Stimulated activated CD4-positive, alpha-beta T cell treated with anti-CD3 and anti-CD28 coated beads, Interleukin-1b, Interleukin-23, amount 100 ng/mL, for 4 hours (primary cell): ENCODE measurements around the gene NBPF12.
"Not testable (repeated sequence)": the region's sequence is repeated elsewhere in the genome, so short reads cannot be mapped to it uniquely, and the experiment has no call there.

Experiments used
- DNase-seq, 2 donors: peaks; one replicate each; pipeline ENCODE4 v3.0.0-alpha.2; 2020; ENCODE audit warnings: low read depth in 2 of 2

Gene NBPF12, protein sequence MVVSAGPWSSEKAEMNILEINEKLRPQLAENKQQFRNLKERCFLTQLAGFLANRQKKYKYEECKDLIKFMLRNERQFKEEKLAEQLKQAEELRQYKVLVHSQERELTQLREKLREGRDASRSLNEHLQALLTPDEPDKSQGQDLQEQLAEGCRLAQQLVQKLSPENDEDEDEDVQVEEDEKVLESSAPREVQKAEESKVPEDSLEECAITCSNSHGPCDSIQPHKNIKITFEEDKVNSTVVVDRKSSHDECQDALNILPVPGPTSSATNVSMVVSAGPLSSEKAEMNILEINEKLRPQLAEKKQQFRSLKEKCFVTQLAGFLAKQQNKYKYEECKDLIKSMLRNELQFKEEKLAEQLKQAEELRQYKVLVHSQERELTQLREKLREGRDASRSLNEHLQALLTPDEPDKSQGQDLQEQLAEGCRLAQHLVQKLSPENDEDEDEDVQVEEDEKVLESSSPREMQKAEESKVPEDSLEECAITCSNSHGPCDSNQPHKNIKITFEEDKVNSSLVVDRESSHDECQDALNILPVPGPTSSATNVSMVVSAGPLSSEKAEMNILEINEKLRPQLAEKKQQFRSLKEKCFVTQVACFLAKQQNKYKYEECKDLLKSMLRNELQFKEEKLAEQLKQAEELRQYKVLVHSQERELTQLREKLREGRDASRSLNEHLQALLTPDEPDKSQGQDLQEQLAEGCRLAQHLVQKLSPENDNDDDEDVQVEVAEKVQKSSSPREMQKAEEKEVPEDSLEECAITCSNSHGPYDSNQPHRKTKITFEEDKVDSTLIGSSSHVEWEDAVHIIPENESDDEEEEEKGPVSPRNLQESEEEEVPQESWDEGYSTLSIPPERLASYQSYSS (N-terminal part only)

DNA sequence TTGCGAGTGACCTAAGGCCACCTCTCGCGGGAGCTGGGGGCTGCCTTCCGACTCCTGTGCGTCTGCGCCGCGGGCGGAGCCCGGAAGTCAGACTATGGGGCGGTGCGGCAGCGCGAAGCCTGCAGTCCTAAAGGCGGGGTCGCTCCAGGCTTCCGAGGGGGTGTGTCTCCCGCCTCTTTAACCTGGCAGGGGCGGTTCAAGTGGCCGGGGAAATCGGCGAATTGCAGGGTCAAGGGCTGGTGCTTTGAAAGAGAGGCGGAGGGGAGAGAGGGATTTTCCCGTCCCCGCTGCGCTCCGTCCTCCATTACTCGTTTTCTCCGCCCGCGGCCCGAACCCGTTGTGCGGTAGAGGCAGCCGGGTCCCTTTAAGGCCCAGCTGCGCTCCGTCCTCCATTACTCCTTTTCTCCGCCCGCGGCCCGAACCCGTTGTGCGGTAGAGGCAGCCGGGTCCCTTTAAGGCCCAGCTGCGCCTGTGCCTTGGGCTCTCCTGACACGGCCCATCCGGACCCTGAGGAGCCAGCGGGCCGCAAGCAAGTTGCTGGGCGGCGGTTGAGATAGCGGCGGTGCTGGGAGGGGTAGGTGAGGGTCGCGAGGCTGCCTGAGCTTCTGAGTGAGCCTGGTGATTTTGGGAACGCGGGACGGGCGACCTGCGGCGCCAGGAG lies at the start of gene NBPF12:
TSS of gene NBPF12 (plus strand) at position 83 of the 661 bp plus-strand sequence. CDS start 21,820 bp downstream, outside the sequence.
- peak; percentile 60 to 74 for DNase-seq

DNA sequence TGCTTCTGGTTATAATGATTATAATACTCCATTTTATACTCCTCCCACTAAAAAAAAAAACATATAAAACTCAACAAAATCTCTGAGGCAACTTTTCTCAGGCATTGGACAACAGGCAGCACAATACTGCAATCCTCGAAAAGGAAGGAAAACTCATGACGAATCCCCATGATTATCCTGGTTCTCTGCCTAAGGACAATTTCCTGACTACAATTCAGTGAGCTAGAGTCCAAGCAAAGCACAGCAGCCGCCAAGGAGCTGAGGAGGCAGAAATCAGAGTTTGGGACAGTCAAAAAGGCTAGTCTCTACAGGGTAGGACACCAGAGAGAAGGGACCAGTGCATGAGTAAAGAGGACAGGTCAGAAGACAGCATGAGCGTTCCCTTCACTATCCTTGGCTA lies 46.8 kb upstream of the NBPF12 start:
- not testable (repeated sequence) for DNase-seq

DNA sequence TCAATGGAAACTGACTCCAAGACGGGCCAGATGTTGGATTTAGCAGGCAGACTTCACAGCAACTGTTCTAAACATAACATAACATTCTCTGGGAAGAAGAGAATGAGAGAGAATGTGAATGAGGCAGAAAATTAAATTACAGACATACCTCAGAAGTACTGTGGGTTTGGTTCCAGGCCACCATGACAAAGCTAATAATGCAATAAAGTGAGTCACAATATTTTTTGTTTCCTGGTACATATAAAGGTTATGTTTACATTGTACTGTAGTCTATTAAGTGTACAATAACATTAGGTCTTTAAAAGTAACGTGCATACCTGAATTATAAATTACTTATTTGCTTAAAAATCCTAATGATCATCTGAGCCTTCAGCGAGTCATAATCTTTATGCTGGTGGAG lies 45.8 kb upstream of the NBPF12 start:
- not testable (repeated sequence) for DNase-seq

DNA sequence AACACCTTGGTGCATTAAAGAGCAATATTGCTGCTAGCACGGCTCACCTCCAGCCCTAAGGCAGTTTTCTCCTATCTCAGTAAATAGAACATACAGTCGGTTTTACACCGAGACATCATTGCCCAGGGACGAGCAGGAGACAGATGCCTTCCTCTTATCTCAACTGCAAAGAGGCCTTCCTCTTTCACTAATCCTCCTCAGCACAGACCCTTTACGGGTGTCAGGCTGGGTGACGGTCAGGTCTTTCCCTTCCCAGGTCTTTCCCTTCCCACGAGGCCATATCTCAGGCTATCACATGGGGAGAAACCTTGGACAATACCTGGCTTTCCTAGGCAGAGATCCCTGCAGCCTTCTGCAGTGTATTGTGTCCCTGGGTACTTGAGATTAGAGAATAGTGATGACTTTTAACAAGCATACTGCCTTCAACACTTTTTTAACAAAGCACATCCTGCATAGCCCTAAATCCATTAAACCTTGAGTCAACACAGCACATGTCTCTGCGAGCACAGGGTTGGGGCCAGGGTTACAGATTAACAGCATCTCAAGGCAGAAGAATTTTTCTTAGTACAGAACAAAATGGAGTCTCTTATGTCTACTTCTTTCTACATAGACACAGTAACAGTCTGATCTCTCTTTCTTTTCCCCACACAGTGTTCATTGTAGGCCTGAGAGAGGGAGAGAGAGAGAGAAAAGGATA lies 30.4 kb upstream of the NBPF12 start:
- not testable (repeated sequence) for DNase-seq

DNA sequence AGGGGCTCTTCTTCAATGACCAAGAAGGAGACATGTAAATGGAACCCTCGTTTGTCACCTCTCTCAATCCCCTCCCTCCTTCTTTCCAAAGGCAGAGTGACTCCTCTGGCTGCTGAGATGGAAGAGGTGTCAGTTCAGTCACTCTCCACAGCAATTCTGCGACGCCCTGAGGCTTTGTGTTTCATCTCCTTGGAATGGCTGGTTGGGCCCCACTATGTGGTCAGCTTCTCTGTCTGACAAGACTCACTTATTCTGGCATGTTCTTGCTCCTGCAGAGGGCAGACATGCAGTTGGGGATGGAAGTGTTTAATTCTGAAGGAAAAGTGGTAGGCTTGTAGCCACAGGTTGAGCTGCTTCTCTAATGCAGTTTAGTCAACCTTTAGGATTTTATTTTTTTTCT lies 25.1 kb upstream of the NBPF12 start:
- DNase-seq: not testable (repeated sequence)

DNA sequence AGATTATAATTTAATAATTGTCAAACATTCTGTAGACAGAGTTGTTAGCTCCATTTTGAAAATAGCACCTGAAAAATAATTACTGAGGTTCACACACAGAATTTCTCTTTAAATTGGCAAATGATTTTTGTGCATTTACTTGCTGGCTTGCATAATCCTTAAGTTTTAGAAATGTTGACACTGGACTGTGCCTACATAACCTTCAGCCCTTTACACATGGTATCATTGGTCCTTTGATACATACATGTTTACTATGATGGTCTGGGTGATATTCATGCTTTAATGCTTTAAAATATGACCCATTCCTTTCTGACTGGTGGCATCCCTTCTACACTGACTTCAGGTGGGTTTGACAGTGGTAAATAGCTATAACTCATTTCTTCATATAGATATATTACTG lies 17.3 kb upstream of the NBPF12 start:
- DNase-seq: not testable (repeated sequence)

DNA sequence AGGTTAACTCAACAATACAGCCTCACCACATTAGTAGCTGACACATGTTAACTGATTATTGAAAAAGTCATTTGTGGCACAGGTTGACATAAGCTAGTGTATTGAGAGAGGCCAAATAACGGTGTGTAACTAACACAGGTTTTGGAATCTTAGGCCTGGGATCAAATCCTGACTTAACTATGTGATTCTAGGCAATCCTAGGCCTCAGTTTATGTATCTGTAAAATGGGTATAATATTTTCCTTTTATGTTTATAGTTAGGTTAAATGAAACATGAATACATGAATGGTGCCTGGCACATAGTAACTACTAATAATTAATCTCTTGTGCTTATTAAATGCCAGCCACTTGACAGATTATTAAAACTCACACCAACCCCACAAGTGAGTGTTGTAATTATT lies 15.5 kb upstream of the NBPF12 start:
- DNase-seq: not testable (repeated sequence)

DNA sequence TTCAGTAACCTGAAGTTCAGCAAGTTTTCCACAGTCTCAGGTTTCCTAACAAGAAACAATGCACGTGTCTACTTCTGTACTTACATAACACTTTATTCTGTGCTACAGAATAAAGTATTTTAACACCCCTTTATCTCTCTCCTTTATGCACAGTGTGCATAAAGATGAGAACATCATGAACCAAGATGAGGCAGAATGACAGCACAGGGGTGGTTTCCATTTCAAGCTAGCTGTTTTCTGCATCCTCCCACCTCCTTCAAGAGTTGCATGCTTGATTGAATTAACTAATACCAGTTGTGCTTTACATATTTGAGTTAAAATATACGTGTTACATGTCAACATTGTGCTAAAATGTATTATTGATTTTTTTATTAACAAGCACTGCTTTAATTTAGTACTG lies 14.0 kb upstream of the NBPF12 start:
- not testable (repeated sequence) for DNase-seq

DNA sequence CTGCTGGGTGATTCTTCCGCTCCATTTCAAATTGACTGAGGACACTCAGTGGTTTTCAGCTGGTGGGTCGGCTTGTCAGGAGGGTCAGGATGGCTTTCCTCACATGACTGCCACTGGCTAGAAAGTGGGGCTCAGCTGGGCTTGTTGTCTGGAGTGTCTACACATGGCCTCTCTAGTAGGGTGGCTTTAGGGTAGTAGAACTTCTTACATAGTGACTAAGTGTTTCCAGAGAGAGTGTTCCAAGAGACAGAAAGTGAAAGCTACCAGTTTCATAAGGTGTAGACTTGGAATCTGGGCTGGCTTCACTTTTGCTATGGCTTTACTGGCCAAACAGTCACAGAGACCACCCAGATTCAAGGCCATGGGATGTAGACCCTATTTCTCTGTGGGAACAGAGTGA lies 11.7 kb upstream of the NBPF12 start:
- DNase-seq: not testable (repeated sequence)

DNA sequence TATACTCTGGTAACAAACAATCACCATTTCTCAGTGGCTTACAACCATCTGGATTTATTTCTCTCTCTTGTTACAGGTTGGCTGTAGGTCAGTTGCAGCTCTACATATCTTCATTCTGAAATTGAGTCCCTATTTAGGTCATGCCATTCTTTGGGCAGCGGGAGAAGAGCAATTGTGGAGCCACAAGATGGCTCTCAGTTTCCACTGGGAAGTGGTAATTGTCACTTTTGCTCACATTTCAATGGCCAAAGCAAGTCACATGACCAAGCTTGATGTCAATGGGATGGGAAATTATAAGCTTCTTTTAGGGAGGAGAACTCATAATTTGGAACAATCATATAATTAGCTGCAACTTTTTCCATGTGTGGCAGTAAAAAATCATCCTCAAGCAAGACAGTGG lies 7.9 kb upstream of the NBPF12 start:
- not testable (repeated sequence) for DNase-seq

DNA sequence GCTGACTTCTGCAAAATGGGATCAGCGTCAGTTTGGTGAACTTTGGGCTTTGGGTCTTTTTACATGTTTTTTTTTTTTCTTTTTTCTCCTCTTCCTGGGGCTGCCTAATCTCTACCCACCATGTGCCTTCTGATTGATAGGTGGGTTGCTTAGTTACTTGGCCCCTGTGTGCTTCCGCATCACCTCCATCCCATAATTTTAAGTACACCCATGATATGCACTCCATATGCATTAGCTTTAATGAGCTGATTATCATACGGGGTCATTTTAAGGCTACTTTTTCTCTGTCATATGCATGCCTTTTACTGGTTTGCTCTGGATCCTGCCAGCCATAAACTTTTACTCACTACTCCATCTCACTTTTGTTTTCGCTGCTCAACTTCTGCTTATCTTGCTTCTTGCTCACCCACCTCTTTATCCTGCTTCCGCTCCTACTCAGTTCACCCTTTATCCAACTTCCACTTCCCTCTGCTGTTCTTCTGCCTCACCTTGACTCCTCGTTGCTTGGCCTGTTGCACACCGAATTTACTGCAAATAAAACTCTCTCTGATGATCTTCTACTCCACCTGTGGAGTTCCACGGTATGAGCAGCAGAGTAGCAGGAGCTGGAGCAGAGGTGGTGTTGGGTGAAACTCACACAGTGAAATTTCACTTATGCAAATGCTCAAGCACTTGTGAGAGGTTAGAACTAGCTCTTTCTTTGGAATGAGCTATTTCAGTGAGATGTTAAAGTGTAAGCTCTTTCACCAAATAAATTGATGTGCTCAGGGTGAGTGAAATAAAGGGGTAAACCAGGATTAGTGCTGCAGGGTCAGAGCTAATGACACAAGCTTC lies 3.5 kb upstream of the NBPF12 start:
- not testable (repeated sequence) for DNase-seq

DNA sequence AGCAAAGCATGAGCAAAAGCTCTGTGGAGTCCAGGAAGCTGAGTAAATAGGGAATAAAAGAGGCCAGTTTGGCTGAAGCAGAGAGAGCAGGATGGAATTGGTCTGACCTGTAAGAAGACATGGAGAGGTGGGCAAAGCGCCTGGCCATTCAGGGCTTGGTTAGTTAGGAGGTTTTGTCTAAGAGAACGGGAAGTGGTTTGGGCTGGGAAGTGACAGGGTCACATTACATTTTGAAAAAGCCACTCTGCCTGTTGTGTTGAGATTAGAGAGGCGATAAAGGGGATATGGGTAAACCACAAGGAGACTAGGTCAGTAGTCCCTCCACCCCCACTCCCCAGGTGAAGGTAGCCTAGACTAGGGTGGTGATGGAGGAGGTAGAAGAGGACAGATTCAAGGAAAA lies 662 bp upstream of the NBPF12 start:
- not testable (repeated sequence) for DNase-seq

DNA sequence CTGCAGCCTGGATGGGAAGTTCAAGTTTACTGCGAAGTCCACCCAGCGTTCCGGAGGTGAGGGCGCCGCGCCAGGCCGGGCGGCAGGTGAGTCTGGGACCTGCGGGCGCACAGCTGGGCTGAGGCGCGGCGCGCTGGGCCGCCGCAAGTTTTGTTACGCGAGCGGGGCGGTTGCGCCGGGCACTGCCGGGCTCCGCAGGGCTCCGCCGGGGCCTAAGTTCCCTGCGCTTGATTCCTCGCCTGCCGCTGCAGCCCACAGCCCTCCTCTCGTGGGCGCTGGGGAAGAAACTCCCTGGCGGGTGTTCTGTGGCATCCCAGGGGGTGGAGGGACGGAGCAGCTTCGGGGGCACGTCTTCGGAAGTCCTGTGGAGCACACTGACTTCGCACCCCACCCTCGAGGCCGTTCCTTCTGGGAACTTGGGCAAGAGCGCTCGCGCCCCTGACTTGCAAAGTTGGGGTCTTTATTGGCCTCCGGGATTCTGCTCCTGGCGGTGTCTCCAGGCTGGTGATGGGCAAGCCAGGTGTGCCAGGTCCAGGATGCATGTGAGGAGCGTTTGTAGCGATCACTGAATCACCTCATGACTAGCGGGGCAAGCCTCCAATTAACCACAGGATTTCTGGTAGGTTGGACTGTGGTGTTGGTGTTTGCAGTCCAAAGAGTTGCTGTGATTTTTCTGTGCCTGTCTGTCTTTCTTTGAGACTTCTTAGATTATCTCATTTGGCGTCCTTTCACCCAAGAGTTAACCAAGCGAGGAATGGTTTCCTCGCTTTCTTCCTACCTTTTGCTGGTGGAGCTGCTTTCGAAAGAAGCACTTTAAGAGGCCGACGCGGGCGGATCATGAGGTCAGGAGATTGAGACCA lies 1.0 kb downstream of the NBPF12 start:
- peak in 1 of 2 donors; percentile 14 for DNase-seq

DNA sequence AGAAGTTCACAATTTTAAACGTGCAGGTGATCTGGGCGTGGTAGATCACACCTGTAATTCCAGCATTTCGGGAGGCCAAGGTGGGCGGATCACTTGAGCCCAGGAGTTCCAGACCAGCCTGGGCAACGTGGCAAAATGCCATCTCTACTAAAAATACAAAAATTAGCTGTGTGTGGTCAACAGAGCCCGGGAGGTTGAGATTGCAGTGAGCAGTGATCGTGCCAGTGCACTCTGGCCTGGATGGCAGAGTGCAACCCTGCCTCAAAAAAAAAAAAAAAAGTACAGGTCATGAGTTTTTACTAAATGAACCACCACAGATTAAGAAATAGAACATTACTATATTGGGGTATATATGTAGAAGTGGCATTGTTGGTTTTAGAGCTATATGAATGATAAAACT lies 2.2 kb downstream of the NBPF12 start:
- DNase-seq: not testable (repeated sequence)

DNA sequence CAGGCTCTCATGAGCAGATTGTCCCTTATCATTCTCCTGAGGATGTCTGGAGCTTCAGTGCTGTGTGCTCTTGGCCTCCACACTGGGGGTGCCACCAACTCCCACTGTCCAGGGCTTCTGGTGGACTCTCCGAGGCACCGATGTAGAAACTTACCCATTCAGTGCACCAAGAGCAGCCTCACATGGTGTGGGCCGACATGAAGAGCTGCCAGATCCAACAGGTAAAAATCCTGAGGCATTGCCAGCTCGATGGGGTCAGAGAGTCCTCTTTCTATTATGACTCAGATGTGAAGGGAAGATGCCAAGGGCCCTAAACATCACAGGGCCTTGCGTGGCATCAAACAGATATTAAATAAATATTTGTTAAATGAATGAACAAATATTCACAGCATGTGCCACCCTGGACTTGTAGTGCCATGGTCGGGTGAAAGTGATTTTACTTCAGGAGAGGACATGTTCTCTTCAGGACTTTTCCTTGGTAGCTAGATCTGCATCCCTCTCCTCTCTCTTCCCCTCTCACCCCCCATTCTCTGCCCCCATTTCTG lies 5.3 kb downstream of the NBPF12 start:
- DNase-seq: not testable (repeated sequence)

DNA sequence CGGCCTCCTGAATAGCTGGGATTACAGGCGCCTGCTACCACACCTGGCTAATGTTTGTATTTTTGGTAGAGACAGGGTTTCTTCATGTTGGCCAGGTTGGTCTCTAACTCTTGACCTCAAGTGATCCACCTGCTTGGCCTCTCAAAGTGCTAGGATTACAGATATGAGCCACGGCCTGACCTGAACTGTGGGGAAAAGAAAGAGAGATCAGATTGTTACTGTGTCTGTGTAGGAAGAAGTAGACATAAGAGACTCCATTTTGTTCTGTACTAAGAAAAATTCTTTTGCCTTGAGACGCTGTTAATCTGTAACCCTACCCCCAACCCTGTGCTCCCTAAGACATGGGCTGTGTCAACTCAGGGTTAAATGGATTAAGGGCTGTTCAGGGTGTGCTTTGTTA lies 10.0 kb downstream of the NBPF12 start:
- not testable (repeated sequence) for DNase-seq

DNA sequence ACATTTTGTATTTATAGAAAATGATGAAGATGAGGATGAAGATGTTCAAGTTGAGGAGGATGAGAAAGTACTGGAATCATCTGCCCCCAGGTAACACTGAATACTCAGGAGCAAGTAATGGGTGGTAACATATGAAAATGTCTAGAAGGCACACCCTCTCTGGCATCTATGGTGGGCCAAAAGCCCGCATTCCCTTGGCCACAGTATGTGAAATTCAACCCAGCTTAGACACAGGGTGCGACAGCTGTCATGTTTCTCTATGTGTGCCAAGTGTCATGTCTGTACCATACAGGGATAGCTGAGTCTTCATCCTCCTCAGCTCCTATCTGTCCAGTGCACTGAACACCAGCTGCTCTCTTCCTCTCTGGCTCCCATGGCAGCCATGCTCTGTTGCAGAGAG lies 26.2 kb downstream of the NBPF12 start:
- not testable (repeated sequence) for DNase-seq

DNA sequence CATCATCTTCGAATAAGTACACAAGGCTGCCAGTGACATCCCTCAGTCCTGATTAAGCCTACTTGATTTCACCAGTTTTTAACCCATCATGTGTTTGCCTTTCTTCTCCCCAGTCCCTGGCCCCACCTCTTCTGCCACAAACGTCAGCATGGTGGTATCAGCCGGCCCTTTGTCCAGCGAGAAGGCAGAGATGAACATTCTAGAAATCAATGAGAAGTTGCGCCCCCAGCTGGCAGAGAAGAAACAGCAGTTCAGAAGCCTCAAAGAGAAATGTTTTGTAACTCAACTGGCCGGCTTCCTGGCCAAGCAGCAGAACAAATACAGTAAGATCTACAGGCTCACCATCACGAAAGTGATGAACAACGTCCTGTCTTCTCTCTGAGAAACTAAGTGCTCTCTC lies 28.2 kb downstream of the NBPF12 start:
- DNase-seq: not testable (repeated sequence)

DNA sequence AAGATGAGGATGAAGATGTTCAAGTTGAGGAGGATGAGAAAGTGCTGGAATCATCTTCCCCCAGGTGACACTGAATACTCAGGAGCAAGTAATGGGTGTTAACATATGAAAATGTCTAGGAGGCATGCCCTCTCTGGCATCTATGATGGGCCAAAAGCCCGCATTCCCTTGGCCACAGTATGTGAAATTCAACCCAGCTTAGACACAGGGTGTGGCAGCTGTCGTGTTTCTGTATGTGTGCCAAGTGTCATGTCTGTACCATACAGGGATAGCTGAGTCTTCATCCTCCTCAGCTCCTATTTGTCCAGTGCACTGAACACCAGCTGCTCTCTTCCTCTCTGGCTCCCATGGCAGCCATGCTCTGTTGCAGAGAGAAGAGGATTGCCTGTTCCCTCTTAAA lies 32.5 kb downstream of the NBPF12 start:
- not testable (repeated sequence) for DNase-seq
